Spleen (tissue), 11 donors: ENCODE results near the gene AGK. TPM values are rescaled to one million over a fixed set of nuclear protein-coding genes. Genes with fewer than 3 reads are reported as not detected.
A peak's percentile ranks its signal among the peaks of the same experiment; 100 is the strongest.
"Not testable (repeated sequence)": the region's sequence is repeated elsewhere in the genome, so short reads cannot be mapped to it uniquely, and the experiment has no call there.

Source experiments
- DNase-seq: peaks from one replicate; pipeline ENCODE4 v3.0.0-alpha.2; 2020
- H3K27ac ChIP-seq, 8 donors: fragments of 200-600 bp; sonication (generic) in 7 of 8; 1 replicate in 4 of 8; 2 replicates in 4 of 8; pipeline versions ENCODE4 v1.5.0 to v1.8.0; 2016 to 2021; ENCODE audit warnings: inconsistent platforms in 4 of 8, mild to moderate bottlenecking in 4 of 8, moderate library complexity in 1 of 8
- H3K27me3 ChIP-seq, 7 donors: fragments of 200-600 bp; sonication (generic) in 6 of 7; replicated peaks in 1 of 7; 1 replicate in 4 of 7; 2 replicates in 3 of 7; pipeline versions ENCODE4 v1.5.0 to v1.8.0; 2016 to 2021; ENCODE audit warnings: inconsistent platforms in 3 of 7, mild to moderate bottlenecking in 1 of 7
- H3K36me3 ChIP-seq, 6 donors: fragments of 200-600 bp; sonication (generic) in 5 of 6; 1 replicate in 4 of 6; 2 replicates in 2 of 6; pipeline versions ENCODE4 v1.5.0 to v1.8.0; 2016 to 2021; ENCODE audit warnings: inconsistent platforms in 2 of 6
- H3K4me1 ChIP-seq, 6 donors: fragments of 200-600 bp; sonication (generic) in 5 of 6; 1 replicate in 3 of 6; 2 replicates in 3 of 6; pipeline versions ENCODE4 v1.5.0 to v1.8.0; 2016 to 2021; ENCODE audit warnings: inconsistent platforms in 3 of 6
- H3K4me3 ChIP-seq, 8 donors: fragments of 200-600 bp; sonication (generic) in 7 of 8; 1 replicate in 4 of 8; 2 replicates in 4 of 8; pipeline versions ENCODE4 v1.5.0 to v1.8.0; 2016 to 2021; ENCODE audit warnings: inconsistent platforms in 4 of 8, mild to moderate bottlenecking in 4 of 8, moderate library complexity in 2 of 8
- H3K9me3 ChIP-seq, 8 donors: fragments of 200-600 bp; sonication (generic) in 7 of 8; 1 replicate in 4 of 8; 2 replicates in 4 of 8; pipeline versions ENCODE4 v1.5.0 to v1.8.0; 2016 to 2021; ENCODE audit warnings: inconsistent platforms in 4 of 8
- CTCF ChIP-seq, 11 experiments: fragments of 200-600 bp in 7 of 11; fragments of 450-650 bp in 4 of 11; sonication (generic) in 4 of 11; IDR thresholded peaks in 8 of 11; conservative IDR thresholded peaks in 3 of 11; 1 replicate in 7 of 11; 2 replicates in 4 of 11; pipeline versions ENCODE4 v1.4.0 to v1.8.0; 2016 to 2021; ENCODE audit warnings: antibody characterized with exemption in 11 of 11, inconsistent platforms in 4 of 11, mild to moderate bottlenecking in 1 of 11
- POLR2A ChIP-seq, 3 donors: fragments of 450-650 bp; IDR thresholded peaks; one replicate each; pipeline ENCODE4 v1.5.1; 2017; ENCODE audit warnings: antibody characterized with exemption in 3 of 3, mild to moderate bottlenecking in 1 of 3
- POLR2AphosphoS5 ChIP-seq, 3 donors: sonication (generic); formaldehyde crosslinking; IDR thresholded peaks; one replicate each; pipeline ENCODE4 v1.5.1; 2017; ENCODE audit warnings: antibody characterized with exemption in 3 of 3
- WGBS, 5 donors: extraction: QIAGEN DNeasy Blood & Tissue Kit in 3 of 5; methylation state at CpG; one replicate each; pipeline versions ENCODE4 v1.1.5 to v1.1.7; 2013 to 2018; 5-methylcytosine and 5-hydroxymethylcytosine counted together
- intact Hi-C: fragments of 100-400 bp; cut with DNase I; formaldehyde crosslinking; loops from one replicate; pipeline ENCODE4 v1.15.0; 2023; ENCODE audit warnings: low total_unique reads
- polyA plus RNA-seq, 3 donors: library from polyadenylated mRNA; stranded (reverse); fragments of 200-250 nt; gene quantifications; one replicate each; pipeline ENCODE4 v1.2.1, GENCODE V29; 2013
- total RNA-seq, 7 donors: library from RNA; depleted of rRNA in 3 of 7; stranded (reverse); fragments of >200 nt in 3 of 7; fragmentation: NEBNext Ultra II Directional in 4 of 7; extraction: Animal tissue kit (Norgen Biotek cat#: 25700) in 4 of 7; gene quantifications; one replicate each; pipeline versions ENCODE4 v1.1.0 to v1.2.1, GENCODE V29; 2016 to 2021
- donor health status: healthy with polysubstance abuse.
- donor health status: DM: no; HTN: no; CAD: no; lungs with moderate emphysema.
- donor health status: DM: no; HTN: no; CAD: no.
- donor health status: Bipolar disorder and iron deficiency.
- donor health status: healthy.
- donor health status: DM: no; HTN: no; CAD: no.
- donor health status: DM: yes; HTN: yes; CAD: no.

AGK gene
- total and polyA plus RNA-seq, 10 donors: 11.0 to 35.5 (median 24.0) TPM

- TF ChIP-seq POLR2AphosphoS5 (IDR thresholded peaks at IDR 0.05): peak in 1 of 3 donors; percentile 33
- H3K27ac ChIP-seq, DNase-seq, H3K9me3 ChIP-seq, intact Hi-C loops, H3K27me3 ChIP-seq, H3K4me3 ChIP-seq: not testable (repeated sequence)
- Histone ChIP-seq H3K4me1 (peaks cover 0 to 22% (median 10%) of the 10 kb centered on the region in 6 donors), H3K36me3 (peaks cover 0 to 62% (median 14%) of the 10 kb centered on the region in 6 donors)
- WGBS, 5 donors: 95 to 99% (median 97%) methylated on average over 21 of the region's 21 CpGs
Observed at GRCh38 chr7:141647701-141648100, 96.5 kb downstream of the AGK start.

DNA sequence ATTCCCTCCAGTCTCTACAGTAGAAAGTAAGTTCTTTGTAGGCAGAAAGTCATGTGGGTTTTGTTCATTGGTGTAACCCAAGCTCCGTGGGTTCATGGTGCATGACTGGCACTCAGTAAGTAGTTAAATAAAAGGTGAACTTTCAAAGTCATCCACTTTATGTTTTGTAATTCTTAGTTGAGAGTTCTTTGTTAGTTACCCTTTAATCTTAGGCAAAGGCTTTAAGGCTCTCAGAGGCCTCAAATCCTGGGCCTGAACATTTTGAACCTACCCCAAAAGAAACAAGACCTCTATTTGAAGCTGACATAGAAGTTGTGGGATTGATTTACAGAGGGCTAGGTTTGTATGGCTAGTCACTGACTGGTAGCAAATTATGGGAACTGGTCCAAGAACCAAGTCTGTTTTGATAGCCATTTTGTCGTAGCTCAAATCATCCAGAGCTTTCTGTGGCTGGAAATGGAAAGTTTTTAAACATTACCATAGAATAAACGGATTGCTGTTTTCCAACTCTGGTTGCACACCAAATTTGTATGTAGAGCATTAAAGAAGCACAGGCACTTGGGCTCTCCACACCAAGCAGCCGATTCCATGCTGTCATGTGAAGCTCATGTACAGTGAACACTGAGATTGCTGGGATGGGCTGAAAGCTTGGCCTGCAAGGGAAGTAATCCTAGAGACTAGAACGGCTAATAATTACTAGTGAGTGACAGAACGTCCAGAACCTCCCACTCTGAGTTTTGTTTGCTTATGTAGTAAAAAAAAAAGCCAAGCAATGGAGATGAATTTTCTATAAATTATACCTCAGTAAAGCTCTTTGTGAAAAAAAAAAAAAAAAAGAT, 97.3 kb downstream of the AGK start:
- peaks cover 0 to 22% (median 10%) of the 10 kb centered on the region in 6 donors for H3K4me1 ChIP-seq
- no peaks in the 10 kb centered on the region for H3K9me3 ChIP-seq
- no peak overlapping the region for H3K27ac ChIP-seq
- TF ChIP-seq POLR2A (IDR thresholded peaks at IDR 0.05): no peak
- no peak for TF ChIP-seq POLR2AphosphoS5 (IDR thresholded peaks at IDR 0.05)
- no peak for TF ChIP-seq CTCF (IDR thresholded peaks at IDR 0.05 in 8 of 11, conservative IDR thresholded peaks at IDR 0.05 in 3 of 11)
- H3K27me3 ChIP-seq: no peaks in the 10 kb centered on the region
- H3K36me3 ChIP-seq: peaks cover 0 to 62% (median 15%) of the 10 kb centered on the region in 6 donors
- intact Hi-C loops: no loop called here
- WGBS, 5 donors: 78 to 92% (median 88%) methylated on average over 6 of the region's 6 CpGs
- H3K4me3 ChIP-seq: no peak overlapping the region
- no peak for DNase-seq

- intact Hi-C loops: no loop called here
- 76 to 86% (median 83%) methylated on average over 8 of the region's 8 CpGs for WGBS, 5 donors
Observed at GRCh38 chr7:141649137-141649864, 98.1 kb downstream of the AGK start.

More at GRCh38 chr7:141649137-141649864, 98.1 kb downstream of the AGK start:
- Histone ChIP-seq H3K4me3 (no peak overlapping the region), H3K27me3 (no peaks in the 10 kb centered on the region), H3K4me1 (peaks cover 0 to 25% (median 10%) of the 10 kb centered on the region in 6 donors), H3K27ac (peak overlapping the region in 4 of 8 donors; percentile 18 to 51 (median 39)), H3K36me3 (peaks cover 0 to 58% (median 15%) of the 10 kb centered on the region in 6 donors), H3K9me3 (no peaks in the 10 kb centered on the region)
- TF ChIP-seq CTCF (IDR thresholded peaks at IDR 0.05 in 8 of 11, conservative IDR thresholded peaks at IDR 0.05 in 3 of 11): no peak
- no peak for TF ChIP-seq POLR2AphosphoS5 (IDR thresholded peaks at IDR 0.05)
- TF ChIP-seq POLR2A (IDR thresholded peaks at IDR 0.05): no peak
- DNase-seq: no peak
